ENCODE data around the gene IL1RL2. TPM values are rescaled to one million over a fixed set of nuclear protein-coding genes. Genes with fewer than 3 reads are reported as not detected.

The IL1RL2 gene
- total RNA-seq, 1 experiment from 2014 or later, result not detected

DNA sequence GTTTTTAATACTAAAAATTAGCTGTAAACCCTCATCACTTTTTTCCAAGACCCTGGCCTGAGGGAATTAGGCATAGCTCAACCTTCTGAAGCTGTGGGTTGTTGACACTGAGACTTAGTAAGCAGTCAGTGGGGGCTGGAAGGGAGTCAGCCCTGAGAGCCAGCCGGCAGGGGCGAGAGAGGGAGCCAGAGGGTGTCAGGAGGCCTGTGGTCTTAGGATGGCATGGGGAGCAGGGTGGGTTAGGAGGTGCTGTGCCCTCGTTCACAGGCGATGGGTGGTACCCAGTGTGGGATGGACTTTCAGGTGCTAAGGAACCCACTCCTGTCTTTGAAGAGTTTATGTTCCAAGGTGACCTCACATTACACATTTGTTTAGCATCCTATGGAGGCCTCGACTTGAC lies 49.3 kb downstream of the IL1RL2 start:
- Histone ChIP-seq H3K4me1 (ENCODE audit: insufficient read depth, low read length, poor library complexity, severe bottlenecking) (peaks cover 4% of the 10 kb centered on the region), H3K4me3 (ENCODE audit: low read depth, low read length, poor library complexity, severe bottlenecking) (no peak overlapping the region), H3K27ac (ENCODE audit: low read depth, low read length, poor library complexity, severe bottlenecking) (no peak overlapping the region), H3K36me3 (ENCODE audit: insufficient read depth, low read length, poor library complexity, severe bottlenecking) (no peaks in the 10 kb centered on the region), H3K27me3 (replicated peaks; ENCODE audit: insufficient read depth, low read depth, low read length, poor library complexity) (peaks cover 2% of the 10 kb centered on the region), H3K9me3 (ENCODE audit: low read depth, low read length, poor library complexity, severe bottlenecking) (no peaks in the 10 kb centered on the region)
- TF ChIP-seq, protein P1, sequence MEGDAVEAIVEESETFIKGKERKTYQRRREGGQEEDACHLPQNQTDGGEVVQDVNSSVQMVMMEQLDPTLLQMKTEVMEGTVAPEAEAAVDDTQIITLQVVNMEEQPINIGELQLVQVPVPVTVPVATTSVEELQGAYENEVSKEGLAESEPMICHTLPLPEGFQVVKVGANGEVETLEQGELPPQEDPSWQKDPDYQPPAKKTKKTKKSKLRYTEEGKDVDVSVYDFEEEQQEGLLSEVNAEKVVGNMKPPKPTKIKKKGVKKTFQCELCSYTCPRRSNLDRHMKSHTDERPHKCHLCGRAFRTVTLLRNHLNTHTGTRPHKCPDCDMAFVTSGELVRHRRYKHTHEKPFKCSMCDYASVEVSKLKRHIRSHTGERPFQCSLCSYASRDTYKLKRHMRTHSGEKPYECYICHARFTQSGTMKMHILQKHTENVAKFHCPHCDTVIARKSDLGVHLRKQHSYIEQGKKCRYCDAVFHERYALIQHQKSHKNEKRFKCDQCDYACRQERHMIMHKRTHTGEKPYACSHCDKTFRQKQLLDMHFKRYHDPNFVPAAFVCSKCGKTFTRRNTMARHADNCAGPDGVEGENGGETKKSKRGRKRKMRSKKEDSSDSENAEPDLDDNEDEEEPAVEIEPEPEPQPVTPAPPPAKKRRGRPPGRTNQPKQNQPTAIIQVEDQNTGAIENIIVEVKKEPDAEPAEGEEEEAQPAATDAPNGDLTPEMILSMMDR (conservative IDR thresholded peaks at IDR 0.05; ENCODE audit: low read depth, low read length), result no peak
- no peak for TF ChIP-seq EZH2 (IDR thresholded peaks at IDR 0.05; ENCODE audit: borderline replicate concordance, low read depth, low read length, poor library complexity, severe bottlenecking)
- no TSS peak for BruUV-seq (replicated peaks)
- POLR2A ChIA-PET (ENCODE audit: low non-redundant PET), result no interaction called here
- CTCF ChIA-PET, result no interaction called here
- DNase-seq (ENCODE audit: low spot score), result no peak
- intact Hi-C loops (cut with micrococcal nuclease; ENCODE audit: unreplicated experiment), result no loop called here

DNA sequence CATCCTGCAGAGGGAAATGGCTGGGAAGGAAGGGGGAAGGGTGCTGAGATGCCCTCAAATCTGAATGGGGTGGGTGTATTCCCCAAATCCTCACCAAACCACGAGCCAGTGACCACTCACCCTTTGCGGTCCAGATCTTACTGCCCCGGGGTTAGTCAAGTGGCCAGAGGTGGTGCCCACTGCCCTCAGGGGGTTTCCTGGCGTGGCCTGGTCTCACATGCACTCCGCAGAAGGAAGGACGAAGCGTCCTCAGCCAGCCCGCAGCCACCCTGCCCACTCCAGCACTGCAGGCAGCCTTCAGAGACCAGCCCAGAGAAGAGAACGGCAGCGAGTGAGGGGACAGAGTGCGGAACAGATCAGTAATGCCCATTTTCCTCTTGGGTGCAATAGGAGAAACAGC lies 50.4 kb downstream of the IL1RL2 start:
- BruUV-seq (replicated peaks), result no TSS peak
- intact Hi-C loops (cut with micrococcal nuclease; ENCODE audit: unreplicated experiment), result no loop called here
- CTCF ChIA-PET, result no interaction called here

DNA sequence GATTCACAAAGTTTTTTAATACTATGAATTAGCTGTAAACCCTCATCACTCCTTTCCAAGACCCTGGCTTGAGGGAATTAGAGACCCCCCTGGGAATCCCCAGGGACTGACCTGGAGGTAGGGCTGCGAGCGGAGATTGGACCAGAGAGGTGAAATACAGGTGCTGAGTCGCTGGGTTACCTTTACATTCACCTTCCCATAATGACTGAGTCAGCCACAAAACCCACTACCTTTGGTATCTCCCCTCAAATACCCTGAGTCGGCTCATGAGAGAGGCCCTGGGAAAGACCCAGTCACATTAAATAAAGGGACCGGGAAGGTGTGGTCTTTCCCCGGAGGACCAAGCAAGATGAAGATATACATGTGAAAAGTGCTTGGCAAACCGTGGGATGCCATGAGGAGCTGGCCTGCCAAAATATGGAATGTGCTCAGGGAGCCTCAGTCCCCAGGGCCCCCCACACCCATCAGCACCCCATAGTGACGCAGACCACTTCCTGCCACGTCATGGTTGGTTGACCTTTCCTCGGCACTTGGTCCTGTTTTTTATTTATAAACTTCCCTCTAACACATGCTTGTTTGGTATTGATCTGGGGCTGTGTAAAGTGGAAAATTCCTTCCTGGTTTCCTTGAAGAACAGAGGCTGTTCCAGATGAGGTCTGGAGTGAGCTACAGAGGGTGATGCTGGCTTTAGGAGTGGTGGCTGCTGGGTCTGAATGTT lies 51.4 kb downstream of the IL1RL2 start:
- H3K4me1 ChIP-seq (ENCODE audit: insufficient read depth, low read length, poor library complexity, severe bottlenecking), result peaks cover 4% of the 10 kb centered on the region
- no TSS peak for BruUV-seq (replicated peaks)
- no peak overlapping the region for H3K4me3 ChIP-seq (ENCODE audit: low read depth, low read length, poor library complexity, severe bottlenecking)
- no peaks in the 10 kb centered on the region for H3K36me3 ChIP-seq (ENCODE audit: insufficient read depth, low read length, poor library complexity, severe bottlenecking)
- H3K9me3 ChIP-seq (ENCODE audit: low read depth, low read length, poor library complexity, severe bottlenecking), result no peaks in the 10 kb centered on the region
- H3K27me3 ChIP-seq (replicated peaks; ENCODE audit: insufficient read depth, low read depth, low read length, poor library complexity), result peaks cover 23% of the 10 kb centered on the region
- TF ChIP-seq, protein P1 (conservative IDR thresholded peaks at IDR 0.05; ENCODE audit: low read depth, low read length), result no peak
- TF ChIP-seq EZH2 (IDR thresholded peaks at IDR 0.05; ENCODE audit: borderline replicate concordance, low read depth, low read length, poor library complexity, severe bottlenecking), result no peak
- CTCF ChIA-PET, result no interaction called here
- intact Hi-C loops (cut with micrococcal nuclease; ENCODE audit: unreplicated experiment), result no loop called here
- H3K27ac ChIP-seq (ENCODE audit: low read depth, low read length, poor library complexity, severe bottlenecking), result no peak overlapping the region
- POLR2A ChIA-PET (ENCODE audit: low non-redundant PET), result no interaction called here
- DNase-seq (ENCODE audit: low spot score), result no peak

More for the DNA sequence above, 50.4 kb downstream of the IL1RL2 start:
- DNase-seq (ENCODE audit: low spot score), result no peak
- no peak overlapping the region for H3K4me3 ChIP-seq (ENCODE audit: low read depth, low read length, poor library complexity, severe bottlenecking)
- no peaks in the 10 kb centered on the region for H3K9me3 ChIP-seq (ENCODE audit: low read depth, low read length, poor library complexity, severe bottlenecking)
- no peak for TF ChIP-seq EZH2 (IDR thresholded peaks at IDR 0.05; ENCODE audit: borderline replicate concordance, low read depth, low read length, poor library complexity, severe bottlenecking)
- H3K4me1 ChIP-seq (ENCODE audit: insufficient read depth, low read length, poor library complexity, severe bottlenecking), result peaks cover 4% of the 10 kb centered on the region
- H3K27me3 ChIP-seq (replicated peaks; ENCODE audit: insufficient read depth, low read depth, low read length, poor library complexity), result peaks cover 13% of the 10 kb centered on the region
- H3K27ac ChIP-seq (ENCODE audit: low read depth, low read length, poor library complexity, severe bottlenecking), result no peak overlapping the region
- H3K36me3 ChIP-seq (ENCODE audit: insufficient read depth, low read length, poor library complexity, severe bottlenecking), result no peaks in the 10 kb centered on the region
- POLR2A ChIA-PET (ENCODE audit: low non-redundant PET), result no interaction called here

DNA sequence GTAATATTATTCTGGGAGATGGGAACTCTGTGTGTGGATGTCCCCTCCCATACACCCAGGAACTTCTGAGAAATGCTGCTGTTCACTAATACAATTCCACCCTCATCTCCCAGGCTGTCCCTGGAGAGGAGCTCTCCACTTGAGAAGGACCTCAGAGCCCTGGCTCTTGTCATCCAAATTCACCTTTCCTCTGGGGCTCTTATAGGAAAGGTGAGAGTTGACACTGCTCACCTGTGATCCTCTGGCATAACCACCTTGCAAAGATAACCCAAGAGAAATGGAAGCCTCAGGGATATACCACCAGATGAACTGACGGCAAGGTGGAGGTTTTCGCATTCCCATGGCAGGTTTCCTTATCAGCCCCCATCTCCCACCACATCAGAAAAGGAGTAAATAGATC lies 52.0 kb downstream of the IL1RL2 start:
- Histone ChIP-seq H3K4me1 (ENCODE audit: insufficient read depth, low read length, poor library complexity, severe bottlenecking) (peaks cover 4% of the 10 kb centered on the region), H3K4me3 (ENCODE audit: low read depth, low read length, poor library complexity, severe bottlenecking) (no peak overlapping the region), H3K9me3 (ENCODE audit: low read depth, low read length, poor library complexity, severe bottlenecking) (no peaks in the 10 kb centered on the region), H3K27ac (ENCODE audit: low read depth, low read length, poor library complexity, severe bottlenecking) (no peak overlapping the region), H3K27me3 (replicated peaks; ENCODE audit: insufficient read depth, low read depth, low read length, poor library complexity) (peaks cover 26% of the 10 kb centered on the region), H3K36me3 (ENCODE audit: insufficient read depth, low read length, poor library complexity, severe bottlenecking) (no peaks in the 10 kb centered on the region)
- POLR2A ChIA-PET (ENCODE audit: low non-redundant PET), result no interaction called here
- no peak for DNase-seq (ENCODE audit: low spot score)
- TF ChIP-seq EZH2 (IDR thresholded peaks at IDR 0.05; ENCODE audit: borderline replicate concordance, low read depth, low read length, poor library complexity, severe bottlenecking), result no peak
- TF ChIP-seq, protein P1 (conservative IDR thresholded peaks at IDR 0.05; ENCODE audit: low read depth, low read length), result no peak
- intact Hi-C loops (cut with micrococcal nuclease; ENCODE audit: unreplicated experiment), result no loop called here
- CTCF ChIA-PET, result no interaction called here
- BruUV-seq (replicated peaks), result no TSS peak
